Stimulated activated CD4-positive, alpha-beta T cell treated with anti-CD3 and anti-CD28 coated beads, Interleukin-2, amount 100 ng/mL, for 48 hours (primary cell): ENCODE data around the gene PCDHB11.
"Not testable (repeated sequence)": the region's sequence is repeated elsewhere in the genome, so short reads cannot be mapped to it uniquely, and the experiment has no call there.

Experiments used
- DNase-seq, 2 donors: peaks; one replicate each; pipeline ENCODE4 v3.0.0-alpha.2; 2020

PCDHB11 gene

GRCh38 chr5:141246971-141247370, 47.5 kb downstream of the PCDHB11 start:
- not testable (repeated sequence) for DNase-seq

DNA sequence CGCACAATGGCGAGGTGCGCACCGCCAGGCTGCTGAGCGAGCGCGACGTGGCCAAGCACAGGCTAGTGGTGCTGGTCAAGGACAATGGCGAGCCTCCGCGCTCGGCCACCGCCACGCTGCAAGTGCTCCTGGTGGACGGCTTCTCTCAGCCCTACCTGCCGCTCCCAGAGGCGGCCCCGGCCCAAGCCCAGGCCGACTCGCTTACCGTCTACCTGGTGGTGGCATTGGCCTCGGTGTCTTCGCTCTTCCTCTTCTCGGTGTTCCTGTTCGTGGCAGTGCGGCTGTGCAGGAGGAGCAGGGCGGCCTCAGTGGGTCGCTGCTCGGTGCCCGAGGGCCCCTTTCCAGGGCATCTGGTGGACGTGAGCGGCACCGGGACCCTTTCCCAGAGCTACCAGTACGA, 48.0 kb downstream of the PCDHB11 start:
- not testable (repeated sequence) for DNase-seq

GRCh38 chr5:141250576-141250975, 51.1 kb downstream of the PCDHB11 start:
- DNase-seq = no peak
